ENCODE results near the gene KIF26B.

Gene KIF26B

DNA sequence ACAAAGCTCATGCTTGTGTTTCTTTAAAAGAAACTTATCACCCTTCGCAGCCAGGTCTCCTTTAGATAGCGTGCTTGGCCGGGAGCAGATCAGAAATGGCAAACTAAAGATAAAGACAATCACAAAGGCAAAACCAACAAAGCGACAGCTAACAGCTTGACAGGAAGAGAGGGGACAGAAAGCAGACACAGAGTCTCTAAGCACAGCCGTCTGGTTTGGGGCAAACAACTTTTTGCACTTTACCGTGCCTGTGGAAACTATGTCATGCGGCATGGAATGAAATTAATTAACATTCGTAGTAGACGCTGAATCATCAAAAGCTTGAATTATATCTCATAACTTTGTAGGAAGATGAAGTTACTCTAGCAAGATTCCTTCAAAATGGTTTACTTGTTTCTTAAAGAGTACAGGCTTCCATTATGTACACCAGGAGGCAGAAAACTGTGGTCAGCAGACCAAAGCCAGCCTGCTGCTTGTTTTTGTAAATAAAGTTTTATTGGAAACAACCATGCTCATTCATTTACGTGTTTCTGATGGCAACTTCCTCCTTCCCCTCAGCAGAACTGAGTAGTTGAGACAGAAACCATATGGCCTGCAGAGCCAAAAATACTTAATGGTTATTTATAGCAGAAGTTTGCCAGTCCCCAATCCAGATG, 183.2 kb downstream of the KIF26B start:
- peak; percentile 19 for DNase-seq

DNA sequence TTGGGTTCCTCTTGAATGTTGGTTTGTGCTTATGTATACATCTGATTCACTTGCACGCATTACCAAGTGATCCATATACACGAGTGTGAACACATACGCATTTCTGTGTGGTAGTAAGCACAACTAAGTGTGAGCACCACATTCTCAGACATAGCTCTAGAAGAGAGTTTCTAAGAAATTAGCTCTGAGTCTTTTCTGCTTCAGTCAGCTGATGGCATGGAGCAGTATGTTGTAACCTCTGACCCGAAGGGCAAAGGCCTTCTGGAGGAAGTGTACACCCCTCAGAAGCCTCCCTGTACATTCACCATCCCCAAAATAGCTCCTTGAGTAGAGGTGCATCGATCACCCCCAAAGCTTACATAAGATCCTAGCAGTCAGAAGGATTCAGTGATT, 183.7 kb downstream of the KIF26B start:
- Histone ChIP-seq H3K27me3 (replicated peaks; ENCODE audit: insufficient read depth, low read length) (no peaks in the 10 kb centered on the region), H3K9me2 (replicated peaks; ENCODE audit: insufficient read depth, low read length) (no peaks in the 10 kb centered on the region), H3K36me3 (replicated peaks; ENCODE audit: insufficient read depth, low read length) (no peaks in the 10 kb centered on the region), H3K79me2 (ENCODE audit: low read length) (no peaks in the 10 kb centered on the region), H3K4me2 (ENCODE audit: low read depth, low read length) (no peak overlapping the region), H4K20me1 (ENCODE audit: insufficient read depth, low read length) (no peaks in the 10 kb centered on the region), H3K9ac (ENCODE audit: low read length) (no peak overlapping the region), H3K4me1 (ENCODE audit: low read length) (no peaks in the 10 kb centered on the region), H3K9me3 (replicated peaks; ENCODE audit: insufficient read depth, low read length) (no peaks in the 10 kb centered on the region), H3K4me3 (ENCODE audit: low read length) (no peak overlapping the region), H2AFZ (ENCODE audit: low read length) (no peak overlapping the region), H3F3A (ENCODE audit: insufficient read depth, low read length) (no peaks in the 10 kb centered on the region), H3K27ac (ENCODE audit: low read length) (no peak overlapping the region)
- DNase-seq = no peak
- TF ChIP-seq, protein P1, sequence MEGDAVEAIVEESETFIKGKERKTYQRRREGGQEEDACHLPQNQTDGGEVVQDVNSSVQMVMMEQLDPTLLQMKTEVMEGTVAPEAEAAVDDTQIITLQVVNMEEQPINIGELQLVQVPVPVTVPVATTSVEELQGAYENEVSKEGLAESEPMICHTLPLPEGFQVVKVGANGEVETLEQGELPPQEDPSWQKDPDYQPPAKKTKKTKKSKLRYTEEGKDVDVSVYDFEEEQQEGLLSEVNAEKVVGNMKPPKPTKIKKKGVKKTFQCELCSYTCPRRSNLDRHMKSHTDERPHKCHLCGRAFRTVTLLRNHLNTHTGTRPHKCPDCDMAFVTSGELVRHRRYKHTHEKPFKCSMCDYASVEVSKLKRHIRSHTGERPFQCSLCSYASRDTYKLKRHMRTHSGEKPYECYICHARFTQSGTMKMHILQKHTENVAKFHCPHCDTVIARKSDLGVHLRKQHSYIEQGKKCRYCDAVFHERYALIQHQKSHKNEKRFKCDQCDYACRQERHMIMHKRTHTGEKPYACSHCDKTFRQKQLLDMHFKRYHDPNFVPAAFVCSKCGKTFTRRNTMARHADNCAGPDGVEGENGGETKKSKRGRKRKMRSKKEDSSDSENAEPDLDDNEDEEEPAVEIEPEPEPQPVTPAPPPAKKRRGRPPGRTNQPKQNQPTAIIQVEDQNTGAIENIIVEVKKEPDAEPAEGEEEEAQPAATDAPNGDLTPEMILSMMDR (IDR thresholded peaks at IDR 0.05; ENCODE audit: low read length) = no peak
- no peak for TF ChIP-seq EZH2phosphoT487 (IDR thresholded peaks at IDR 0.05; ENCODE audit: low read length)
- no peak for TF ChIP-seq EZH2 (optimal IDR thresholded peaks at IDR 0.05; ENCODE audit: low read depth, low read length)

More for the DNA sequence above, 183.2 kb downstream of the KIF26B start:
- Histone ChIP-seq H3K9me2 (replicated peaks; ENCODE audit: insufficient read depth, low read length) (no peaks in the 10 kb centered on the region), H3F3A (ENCODE audit: insufficient read depth, low read length) (no peaks in the 10 kb centered on the region), H3K4me2 (ENCODE audit: low read depth, low read length) (no peak overlapping the region), H3K79me2 (ENCODE audit: low read length) (no peaks in the 10 kb centered on the region), H3K27me3 (replicated peaks; ENCODE audit: insufficient read depth, low read length) (no peaks in the 10 kb centered on the region), H3K27ac (ENCODE audit: low read length) (no peak overlapping the region), H3K36me3 (replicated peaks; ENCODE audit: insufficient read depth, low read length) (no peaks in the 10 kb centered on the region), H3K9ac (ENCODE audit: low read length) (no peak overlapping the region), H2AFZ (ENCODE audit: low read length) (no peak overlapping the region), H4K20me1 (ENCODE audit: insufficient read depth, low read length) (no peaks in the 10 kb centered on the region), H3K4me1 (ENCODE audit: low read length) (no peaks in the 10 kb centered on the region), H3K9me3 (replicated peaks; ENCODE audit: insufficient read depth, low read length) (no peaks in the 10 kb centered on the region), H3K4me3 (ENCODE audit: low read length) (no peak overlapping the region)
- no peak for TF ChIP-seq EZH2phosphoT487 (IDR thresholded peaks at IDR 0.05; ENCODE audit: low read length)
- no peak for TF ChIP-seq EZH2 (optimal IDR thresholded peaks at IDR 0.05; ENCODE audit: low read depth, low read length)
- TF ChIP-seq, protein P1 (IDR thresholded peaks at IDR 0.05; ENCODE audit: low read length) = no peak

DNA sequence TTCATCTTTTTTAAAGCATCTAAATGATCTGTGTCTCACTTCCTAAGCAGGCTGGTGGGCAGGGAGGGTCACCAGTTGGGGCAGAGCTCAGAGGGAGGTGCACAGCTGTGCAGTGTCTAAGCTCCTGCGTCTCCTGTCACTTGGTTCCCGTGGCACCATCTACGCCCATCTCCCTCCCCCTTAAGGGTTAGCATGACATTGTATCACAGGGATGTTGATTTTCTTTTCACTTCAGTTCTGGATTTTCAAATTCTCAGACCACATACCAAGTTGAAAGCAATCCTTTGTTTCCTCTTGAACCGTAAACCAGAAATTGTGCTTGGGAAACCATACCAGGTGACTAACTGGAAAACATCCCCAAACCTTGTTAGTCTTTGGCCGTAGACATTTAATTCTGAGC, 187.0 kb downstream of the KIF26B start:
- Histone ChIP-seq H3K9me2 (replicated peaks; ENCODE audit: insufficient read depth, low read length) (no peaks in the 10 kb centered on the region), H3K9me3 (replicated peaks; ENCODE audit: insufficient read depth, low read length) (no peaks in the 10 kb centered on the region), H3K27ac (ENCODE audit: low read length) (no peak overlapping the region), H3K27me3 (replicated peaks; ENCODE audit: insufficient read depth, low read length) (no peaks in the 10 kb centered on the region), H3F3A (ENCODE audit: insufficient read depth, low read length) (no peaks in the 10 kb centered on the region), H3K4me3 (ENCODE audit: low read length) (no peak overlapping the region), H3K36me3 (replicated peaks; ENCODE audit: insufficient read depth, low read length) (no peaks in the 10 kb centered on the region), H4K20me1 (ENCODE audit: insufficient read depth, low read length) (no peaks in the 10 kb centered on the region), H2AFZ (ENCODE audit: low read length) (no peak overlapping the region), H3K4me1 (ENCODE audit: low read length) (no peaks in the 10 kb centered on the region), H3K9ac (ENCODE audit: low read length) (no peak overlapping the region), H3K4me2 (ENCODE audit: low read depth, low read length) (no peak overlapping the region), H3K79me2 (ENCODE audit: low read length) (no peaks in the 10 kb centered on the region)
- TF ChIP-seq, protein P1 (IDR thresholded peaks at IDR 0.05; ENCODE audit: low read length) = no peak
- TF ChIP-seq EZH2 (optimal IDR thresholded peaks at IDR 0.05; ENCODE audit: low read depth, low read length) (no peak), EZH2phosphoT487 (IDR thresholded peaks at IDR 0.05; ENCODE audit: low read length) (no peak)
- no peak for DNase-seq

All from MM.1S (cell line).